SH-SY5Y (cell line): Measurements from ENCODE around the gene SENP1.

Experiments
- GATA2 ChIP-seq: IDR thresholded peaks from 2 replicates; pipeline ENCODE4 v1.6.1; 2011; ENCODE audit warnings: mild to moderate bottlenecking, low read depth, low read length
- GATA3 ChIP-seq: IDR thresholded peaks from 2 replicates; pipeline ENCODE4 v1.6.1; 2011; ENCODE audit warnings: low read depth, mild to moderate bottlenecking, low read length, moderate library complexity

GRCh38 chr12:48145981-48146380 is 40.1 kb upstream of the SENP1 start:
- TF ChIP-seq GATA2 (no peak), GATA3 (no peak)
